GM19372 (cell line): ENCODE data around the gene AUTS2.
"Not testable (repeated sequence)": the region's sequence is repeated elsewhere in the genome, so short reads cannot be mapped to it uniquely, and the experiment has no call there.

Source experiments
- ATAC-seq: cut with Tn5 transposase; IDR thresholded peaks from one replicate; pipeline ENCODE4 v1.9.1; 2021; ENCODE audit warnings: mild to moderate bottlenecking, low read depth, moderate library complexity; ENCODE audit not compliant: unreplicated experiment

AUTS2 gene

GRCh38 chr7:70352088-70352487, 753.8 kb downstream of the AUTS2 start:
- ATAC-seq: no peak

- ATAC-seq: no peak
These were observed 754.6 kb downstream of the AUTS2 start for GRCh38 chr7:70352906-70353305.

GRCh38 chr7:70353330-70353945, 755.2 kb downstream of the AUTS2 start:
- ATAC-seq: no peak

- no peak for ATAC-seq
These were observed 755.7 kb downstream of the AUTS2 start for GRCh38 chr7:70353946-70354335.

- no peak for ATAC-seq
These were observed 756.3 kb downstream of the AUTS2 start for GRCh38 chr7:70354409-70355169.

GRCh38 chr7:70355198-70356020, 757.1 kb downstream of the AUTS2 start:
- no peak for ATAC-seq

GRCh38 chr7:70356085-70356786, 758.0 kb downstream of the AUTS2 start:
- no peak for ATAC-seq

- ATAC-seq: no peak
These were observed 758.6 kb downstream of the AUTS2 start for GRCh38 chr7:70356787-70357328.

GRCh38 chr7:70360557-70360956, 762.3 kb downstream of the AUTS2 start:
- no peak for ATAC-seq

GRCh38 chr7:70361821-70362220, 763.5 kb downstream of the AUTS2 start:
- ATAC-seq: no peak

GRCh38 chr7:70364393-70364792, 766.1 kb downstream of the AUTS2 start:
- ATAC-seq: not testable (repeated sequence)

GRCh38 chr7:70371652-70372051, 773.4 kb downstream of the AUTS2 start:
- no peak for ATAC-seq

GRCh38 chr7:70372768-70373515, 774.7 kb downstream of the AUTS2 start:
- ATAC-seq: no peak

GRCh38 chr7:70374772-70375533, 776.7 kb downstream of the AUTS2 start:
- no peak for ATAC-seq

- no peak for ATAC-seq
These were observed 778.3 kb downstream of the AUTS2 start for GRCh38 chr7:70376561-70377031.

GRCh38 chr7:70377957-70378356, 779.7 kb downstream of the AUTS2 start:
- ATAC-seq: no peak

- ATAC-seq: no peak
These were observed 780.9 kb downstream of the AUTS2 start for GRCh38 chr7:70379210-70379609.

- no peak for ATAC-seq
These were observed 782.2 kb downstream of the AUTS2 start for GRCh38 chr7:70380421-70381015.
